Glutamatergic neuron (in vitro differentiated cells): ENCODE measurements around the gene TNFRSF25. TPM values are rescaled to one million over a fixed set of nuclear protein-coding genes. Genes with fewer than 3 reads are reported as not detected.
A peak's percentile ranks its signal among the peaks of the same experiment; 100 is the strongest.

Experiments used
- DNase-seq: peaks from one replicate; pipeline ENCODE4 v3.0.0; 2022
- H3K27ac Mint-ChIP-seq: one replicate; pipeline ENCODE4 v1.8.0; 2020; ENCODE audit warnings: mild to moderate bottlenecking, mixed read lengths, inconsistent platforms; ENCODE audit not compliant: unreplicated experiment
- H3K27me3 Mint-ChIP-seq: one replicate; pipeline ENCODE4 v1.8.0; 2020; ENCODE audit warnings: mild to moderate bottlenecking, moderate library complexity, mixed read lengths, inconsistent platforms; ENCODE audit not compliant: unreplicated experiment
- H3K36me3 Mint-ChIP-seq: one replicate; pipeline ENCODE4 v1.8.0; 2020; ENCODE audit warnings: mild to moderate bottlenecking, mixed read lengths, inconsistent platforms; ENCODE audit not compliant: unreplicated experiment
- H3K4me1 Mint-ChIP-seq: one replicate; pipeline ENCODE4 v1.8.0; 2020; ENCODE audit warnings: mild to moderate bottlenecking, low read depth, mixed read lengths, inconsistent platforms; ENCODE audit not compliant: unreplicated experiment
- H3K4me3 Mint-ChIP-seq: one replicate; pipeline ENCODE4 v1.8.0; 2020; ENCODE audit warnings: mild to moderate bottlenecking, mixed read lengths, inconsistent platforms; ENCODE audit not compliant: unreplicated experiment
- H3K9me3 Mint-ChIP-seq: one replicate; pipeline ENCODE4 v1.8.0; 2020; ENCODE audit warnings: mild to moderate bottlenecking, moderate library complexity, mixed read lengths, inconsistent platforms; ENCODE audit not compliant: unreplicated experiment
- total RNA-seq: library from RNA; stranded (reverse); fragmentation: NEBNext Ultra II Directional; extraction: Animal tissue kit (Norgen Biotek cat#: 25700); gene quantifications from one replicate; pipeline ENCODE4 v1.2.1, GENCODE V29; 2021; ENCODE audit not compliant: unreplicated experiment
- TF ChIP-seq, protein P1 (sequence below): fragments of 200-600 bp; sonication (generic); IDR thresholded peaks from one replicate; pipeline ENCODE4 v1.5.0; 2021; ENCODE audit not compliant: partially characterized antibody, unreplicated experiment

The TNFRSF25 gene
- total RNA-seq, 1 donor from 2014 or later: 47.5 TPM

DNA sequence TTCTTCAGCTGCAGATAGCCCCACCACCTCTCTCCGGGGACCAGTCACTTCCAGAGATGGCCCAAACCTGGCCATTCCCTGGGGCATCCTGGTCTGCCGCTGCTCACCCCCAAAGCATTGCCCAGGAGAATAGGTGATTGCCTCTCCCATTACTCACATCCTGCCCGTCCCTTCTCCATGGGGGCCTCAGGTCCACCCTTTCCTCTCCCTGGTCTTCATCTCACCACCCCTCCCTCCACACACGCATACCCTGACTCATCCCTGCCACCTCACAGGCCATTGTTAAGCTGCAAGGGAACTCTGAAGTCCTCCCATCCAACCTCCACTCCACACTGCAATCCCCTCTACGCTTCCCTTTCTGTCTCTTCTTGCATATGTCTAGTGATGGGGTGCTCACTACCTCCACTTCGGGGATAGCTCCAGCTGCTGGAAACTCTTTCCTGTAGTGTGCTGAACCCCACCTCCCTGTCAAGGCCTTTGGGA, 25.5 kb upstream of the TNFRSF25 start, which contains the start of gene PLEKHG5:
Gene PLEKHG5, minus strand, starts transcription at position 188 of the 483 bp plus-strand sequence. CDS start 14,096 bp downstream, outside the sequence.
- Mint-ChIP-seq H3K9me3 (peaks cover 1% of the 10 kb centered on the region), H3K36me3 (no peaks in the 10 kb centered on the region), H3K4me3 (peak within 1 kb of the TSS; percentile 78), H3K27me3 (no peaks in the 10 kb centered on the region), H3K27ac (no peak within 1 kb of the TSS), H3K4me1 (peaks cover 18% of the 10 kb centered on the region)
- TF ChIP-seq, protein P1, sequence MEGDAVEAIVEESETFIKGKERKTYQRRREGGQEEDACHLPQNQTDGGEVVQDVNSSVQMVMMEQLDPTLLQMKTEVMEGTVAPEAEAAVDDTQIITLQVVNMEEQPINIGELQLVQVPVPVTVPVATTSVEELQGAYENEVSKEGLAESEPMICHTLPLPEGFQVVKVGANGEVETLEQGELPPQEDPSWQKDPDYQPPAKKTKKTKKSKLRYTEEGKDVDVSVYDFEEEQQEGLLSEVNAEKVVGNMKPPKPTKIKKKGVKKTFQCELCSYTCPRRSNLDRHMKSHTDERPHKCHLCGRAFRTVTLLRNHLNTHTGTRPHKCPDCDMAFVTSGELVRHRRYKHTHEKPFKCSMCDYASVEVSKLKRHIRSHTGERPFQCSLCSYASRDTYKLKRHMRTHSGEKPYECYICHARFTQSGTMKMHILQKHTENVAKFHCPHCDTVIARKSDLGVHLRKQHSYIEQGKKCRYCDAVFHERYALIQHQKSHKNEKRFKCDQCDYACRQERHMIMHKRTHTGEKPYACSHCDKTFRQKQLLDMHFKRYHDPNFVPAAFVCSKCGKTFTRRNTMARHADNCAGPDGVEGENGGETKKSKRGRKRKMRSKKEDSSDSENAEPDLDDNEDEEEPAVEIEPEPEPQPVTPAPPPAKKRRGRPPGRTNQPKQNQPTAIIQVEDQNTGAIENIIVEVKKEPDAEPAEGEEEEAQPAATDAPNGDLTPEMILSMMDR: no peak
- DNase-seq: no peak

- Mint-ChIP-seq H3K27me3 (peaks cover 3% of the 10 kb centered on the region), H3K36me3 (no peaks in the 10 kb centered on the region), H3K4me3 (peak overlapping the region; percentile 78), H3K27ac (no peak overlapping the region), H3K9me3 (peaks cover 1% of the 10 kb centered on the region), H3K4me1 (peaks cover 21% of the 10 kb centered on the region)
- no peak for DNase-seq
- TF ChIP-seq, protein P1: no peak
Measured at GRCh38 chr1:6491081-6491449, 25.1 kb upstream of the TNFRSF25 start.

DNA sequence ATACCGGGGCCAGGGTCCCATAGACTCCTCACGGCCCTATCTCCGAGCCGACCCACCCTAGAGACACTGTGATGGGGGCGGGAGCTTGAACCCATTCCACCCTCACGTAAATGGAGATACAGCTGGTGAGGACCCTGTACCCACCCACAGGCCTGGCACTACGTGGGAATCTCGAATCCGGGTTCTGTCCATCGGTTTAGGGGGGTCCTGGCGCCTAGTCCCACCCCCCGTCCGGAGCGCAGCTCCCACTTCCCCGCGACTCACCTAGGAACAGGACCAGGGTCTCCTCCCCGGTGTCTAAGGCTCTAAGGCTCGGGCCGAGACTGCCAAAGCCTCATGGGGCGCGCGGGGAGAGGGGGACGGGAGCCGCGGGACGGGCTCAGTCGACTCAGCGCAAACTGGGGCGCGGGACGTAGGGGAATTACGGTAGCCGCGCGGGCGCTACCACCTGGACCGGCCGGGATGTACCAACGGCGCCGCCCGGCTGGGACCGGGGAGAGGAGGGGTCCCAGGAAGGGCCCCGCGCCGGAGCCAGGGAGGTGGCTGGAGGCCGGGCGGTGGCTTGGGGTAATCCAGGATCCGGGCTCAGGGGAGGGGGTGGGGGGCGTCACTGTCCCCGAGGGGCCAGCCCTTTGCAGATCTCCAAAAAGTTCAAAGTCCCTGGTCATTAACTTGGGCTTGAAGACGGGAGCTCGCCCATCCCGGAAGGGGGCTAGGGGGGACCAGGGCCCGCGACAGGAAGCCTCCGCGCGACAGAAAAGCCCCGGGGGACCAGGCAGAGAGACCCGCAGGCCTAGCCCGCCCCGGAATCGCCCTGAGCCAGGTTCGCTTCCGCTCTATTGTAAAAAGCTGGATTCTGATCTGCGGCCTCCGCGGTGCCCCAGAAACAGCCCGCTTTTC, 24.5 kb upstream of the TNFRSF25 start:
- peak; percentile 83 for DNase-seq
- TF ChIP-seq, protein P1: peak; percentile 56
- Mint-ChIP-seq H3K27ac (no peak overlapping the region), H3K9me3 (peaks cover 1% of the 10 kb centered on the region), H3K36me3 (no peaks in the 10 kb centered on the region), H3K4me1 (peaks cover 16% of the 10 kb centered on the region), H3K4me3 (peak overlapping the region; percentile 79), H3K27me3 (peaks cover 3% of the 10 kb centered on the region)

- peaks cover 16% of the 10 kb centered on the region for H3K4me1 Mint-ChIP-seq
- TF ChIP-seq, protein P1: peak; percentile 98
- DNase-seq: peak; percentile 85
- H3K27ac Mint-ChIP-seq: no peak overlapping the region
- peaks cover 1% of the 10 kb centered on the region for H3K9me3 Mint-ChIP-seq
- H3K36me3 Mint-ChIP-seq: no peaks in the 10 kb centered on the region
- peaks cover 3% of the 10 kb centered on the region for H3K27me3 Mint-ChIP-seq
- H3K4me3 Mint-ChIP-seq: peak overlapping the region; percentile 79
Measured at GRCh38 chr1:6489799-6490180, 23.8 kb upstream of the TNFRSF25 start.

GRCh38 chr1:6489383-6489765, 23.4 kb upstream of the TNFRSF25 start:
- H3K36me3 Mint-ChIP-seq: no peaks in the 10 kb centered on the region
- H3K27me3 Mint-ChIP-seq: peaks cover 3% of the 10 kb centered on the region
- no peak overlapping the region for H3K27ac Mint-ChIP-seq
- peaks cover 16% of the 10 kb centered on the region for H3K4me1 Mint-ChIP-seq
- no peak for DNase-seq
- TF ChIP-seq, protein P1: no peak
- H3K4me3 Mint-ChIP-seq: no peak overlapping the region
- peaks cover 1% of the 10 kb centered on the region for H3K9me3 Mint-ChIP-seq
